GM19099 (cell line): ENCODE results near the gene CCDC102A.

Experiments used
- POLR2A ChIP-seq: IDR thresholded peaks from 3 replicates; pipeline ENCODE4 v1.6.1; 2011; ENCODE audit warnings: low read depth; ENCODE audit not compliant: insufficient read length; ENCODE audit errors: extremely low read depth

CCDC102A gene

GRCh38 chr16:57533431-57534336 lies 2.7 kb downstream of the CCDC102A start:
- TF ChIP-seq POLR2A: no peak

DNA sequence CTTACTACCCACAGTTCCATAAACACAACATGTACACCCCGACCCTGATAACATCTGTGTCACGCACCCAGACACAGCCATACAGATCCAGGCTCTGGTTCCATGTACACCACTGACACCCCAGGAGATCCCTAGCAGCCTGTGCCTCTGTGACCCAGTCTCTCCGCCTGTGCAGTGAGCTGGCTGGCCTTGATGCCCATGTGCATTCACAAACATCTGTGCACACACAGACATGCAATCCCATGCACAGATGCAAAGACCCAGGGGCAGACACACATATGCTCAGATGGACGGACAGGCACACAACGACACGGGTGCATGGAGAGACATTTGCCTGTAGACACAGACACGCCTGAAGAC lies 4.1 kb downstream of the CCDC102A start:
- TF ChIP-seq POLR2A: no peak

- no peak for TF ChIP-seq POLR2A
These were observed 4.6 kb downstream of the CCDC102A start for GRCh38 chr16:57531635-57532265.

- no peak for TF ChIP-seq POLR2A
These were observed 5.2 kb downstream of the CCDC102A start for GRCh38 chr16:57531253-57531575.

DNA sequence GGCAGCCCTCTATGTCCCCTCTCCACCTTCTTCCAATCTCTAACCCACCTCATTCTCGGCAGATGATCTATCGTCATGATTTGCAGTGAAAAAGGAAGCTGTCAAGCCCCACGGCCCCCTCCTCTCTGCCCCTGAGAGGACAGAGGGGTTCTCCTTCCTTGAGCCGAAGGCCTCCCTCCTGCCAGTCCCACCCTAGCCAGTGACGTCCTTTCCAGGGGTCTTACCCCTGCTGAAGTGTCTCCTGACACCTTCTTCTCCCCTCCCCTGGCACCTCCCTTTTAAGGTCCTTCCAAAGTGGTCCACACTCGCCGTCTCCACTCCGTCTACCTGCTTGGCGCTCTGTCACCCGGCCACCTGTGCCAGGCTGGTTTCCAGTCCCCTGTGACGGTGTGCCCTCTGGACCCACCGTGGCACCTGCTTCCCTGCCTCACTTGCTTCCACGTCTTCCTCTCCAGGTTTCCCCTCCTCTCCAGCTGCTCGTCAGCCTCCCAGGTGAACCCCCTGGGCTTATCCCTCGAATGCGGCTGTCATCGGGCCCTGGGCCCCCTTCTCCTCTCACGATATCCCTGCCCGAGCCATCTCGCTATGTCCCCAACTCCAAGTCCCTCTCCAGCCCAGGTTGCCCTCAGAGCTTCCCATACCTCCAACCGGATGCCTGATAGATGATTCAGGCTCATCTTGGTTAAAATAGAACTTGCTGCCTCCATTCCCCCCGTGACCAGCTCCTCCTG lies 5.7 kb downstream of the CCDC102A start:
- no peak for TF ChIP-seq POLR2A

DNA sequence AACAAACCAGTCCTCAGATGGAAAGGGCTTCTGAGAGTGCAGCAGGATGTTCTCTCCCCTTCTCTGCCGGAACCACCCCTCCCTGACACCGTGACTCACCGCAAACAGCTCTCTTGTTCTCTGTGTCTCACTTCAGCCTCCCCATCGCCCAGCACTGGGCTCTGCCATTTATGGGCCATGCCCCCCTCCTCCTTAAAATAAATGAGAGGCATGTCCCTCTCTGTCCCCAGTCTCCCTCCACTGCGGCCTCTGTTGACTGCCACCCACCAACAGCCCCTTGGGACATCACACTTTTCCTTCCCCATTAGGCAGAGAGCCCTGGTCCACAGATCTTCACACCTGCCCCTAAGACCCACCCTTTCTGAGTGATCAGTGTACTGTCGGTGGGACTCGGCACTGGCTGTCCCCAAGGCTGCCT lies 6.3 kb downstream of the CCDC102A start:
- no peak for TF ChIP-seq POLR2A

DNA sequence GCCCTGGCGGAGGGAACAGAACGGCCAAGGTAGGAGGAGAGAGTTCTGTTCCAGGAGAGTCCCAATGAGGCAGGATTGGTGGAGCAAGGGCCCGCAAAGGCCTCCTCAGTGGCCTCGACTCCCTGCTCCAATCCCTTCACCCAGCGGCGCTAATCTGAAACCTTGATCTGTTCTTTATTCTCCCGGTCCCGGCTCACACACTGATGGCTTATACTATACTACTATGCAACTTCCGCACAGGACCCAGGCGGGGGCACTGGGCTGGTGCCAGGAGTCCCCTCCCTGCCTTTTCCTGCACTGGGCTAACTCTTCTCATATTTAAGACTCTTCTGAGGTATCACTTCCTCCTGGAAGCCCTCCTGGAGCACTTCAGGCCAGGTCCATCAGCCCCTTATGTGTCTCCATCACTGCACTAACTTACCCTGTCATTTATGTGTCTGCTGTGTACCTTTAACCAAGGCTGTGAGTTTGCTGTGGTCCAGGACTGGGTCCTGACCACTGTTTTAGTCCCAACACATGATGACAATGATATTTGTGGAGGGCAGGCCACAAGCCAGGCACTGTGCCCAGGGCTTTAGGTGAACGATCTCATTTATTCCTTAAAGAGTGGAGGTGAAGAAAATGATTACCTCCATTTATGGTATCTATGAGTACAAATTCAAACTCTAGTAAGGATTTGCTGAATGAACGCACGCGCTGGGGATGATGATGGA lies 6.8 kb downstream of the CCDC102A start:
- TF ChIP-seq POLR2A: no peak

DNA sequence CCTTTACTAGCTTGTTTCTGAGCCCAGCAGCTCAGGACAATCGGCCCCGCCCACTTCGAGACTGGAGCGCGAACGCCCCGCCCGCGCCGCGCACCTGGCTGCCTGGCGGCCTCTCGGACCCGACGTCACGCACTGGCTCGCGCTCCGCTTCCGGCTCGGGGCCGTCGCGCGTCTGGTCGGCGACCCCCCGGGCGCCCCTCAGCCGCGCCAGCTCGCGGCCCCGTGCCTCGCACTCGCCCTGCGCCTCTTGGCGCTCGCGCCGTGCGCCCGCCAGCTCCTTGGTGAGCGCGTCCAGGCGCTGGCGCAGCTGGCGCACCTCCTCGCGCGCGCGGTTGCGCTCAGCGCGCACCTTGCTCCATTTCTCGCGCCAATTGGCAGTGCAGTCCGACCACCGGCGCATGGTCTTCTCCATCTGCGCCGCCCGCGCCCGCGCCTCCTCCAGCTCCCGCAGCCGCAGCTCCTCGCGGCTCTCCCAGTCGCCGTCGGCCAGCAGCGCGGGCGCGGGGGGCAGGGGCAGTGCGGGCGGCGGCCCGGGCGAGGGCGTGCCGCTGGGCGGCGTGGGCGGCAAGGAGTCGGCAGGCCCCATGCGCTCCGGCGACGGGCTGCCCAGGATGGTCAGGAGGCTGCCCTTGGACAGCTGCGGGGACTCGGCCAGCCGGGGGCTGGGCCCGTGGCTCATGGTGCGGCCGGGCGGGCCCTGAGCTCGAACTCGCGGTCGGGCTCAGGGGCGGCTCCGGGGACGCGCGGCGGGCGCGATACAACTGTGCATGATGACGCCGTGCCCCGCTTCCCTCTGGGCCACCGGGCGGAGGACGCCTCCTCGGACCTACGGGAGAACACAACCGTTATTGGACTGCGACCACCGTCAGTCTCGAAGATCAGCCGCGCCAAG lies 7.6 kb downstream of the CCDC102A start:
- no peak for TF ChIP-seq POLR2A

- TF ChIP-seq POLR2A: no peak
These were observed 8.6 kb downstream of the CCDC102A start for GRCh38 chr16:57527610-57528360.

DNA sequence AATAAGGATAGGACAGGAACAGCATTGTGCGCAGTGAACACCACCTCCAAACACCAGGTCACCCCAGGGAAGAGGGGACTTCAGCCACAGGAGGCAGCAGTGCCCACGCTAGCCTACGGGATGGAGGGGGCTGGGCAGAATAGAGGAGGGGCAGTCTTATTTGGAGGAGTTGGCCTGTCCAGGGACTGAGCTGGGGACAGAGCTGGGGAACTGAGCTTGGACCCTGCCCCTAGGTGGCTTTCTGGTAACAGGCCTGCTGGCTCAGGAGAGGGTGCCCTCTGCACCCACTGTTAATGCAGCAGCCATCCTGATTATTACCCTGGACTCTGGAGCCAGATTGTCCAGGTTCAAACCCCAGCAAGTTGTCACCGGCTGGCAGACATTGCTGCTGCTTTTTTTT lies 9.3 kb downstream of the CCDC102A start:
- no peak for TF ChIP-seq POLR2A

DNA sequence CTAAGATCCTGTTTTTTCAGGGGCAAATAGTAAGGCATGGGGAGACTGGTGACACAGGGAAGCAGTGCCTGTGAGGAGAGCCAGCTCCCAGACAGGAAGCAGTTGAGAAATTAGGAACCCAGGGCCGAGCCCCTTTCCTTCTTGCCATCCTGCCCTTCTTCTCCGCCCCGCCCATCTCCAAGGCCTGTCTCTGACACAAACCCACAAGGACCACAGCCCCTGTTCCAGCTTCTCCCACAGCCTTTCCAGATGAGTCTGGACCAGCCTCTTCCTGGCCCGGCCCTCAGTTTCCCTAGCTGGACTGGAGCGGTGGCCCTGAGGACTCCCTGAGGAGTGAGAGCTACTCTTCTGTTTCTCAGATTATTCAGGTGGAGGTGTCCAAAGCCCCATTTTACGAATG lies 9.9 kb downstream of the CCDC102A start:
- no peak for TF ChIP-seq POLR2A

DNA sequence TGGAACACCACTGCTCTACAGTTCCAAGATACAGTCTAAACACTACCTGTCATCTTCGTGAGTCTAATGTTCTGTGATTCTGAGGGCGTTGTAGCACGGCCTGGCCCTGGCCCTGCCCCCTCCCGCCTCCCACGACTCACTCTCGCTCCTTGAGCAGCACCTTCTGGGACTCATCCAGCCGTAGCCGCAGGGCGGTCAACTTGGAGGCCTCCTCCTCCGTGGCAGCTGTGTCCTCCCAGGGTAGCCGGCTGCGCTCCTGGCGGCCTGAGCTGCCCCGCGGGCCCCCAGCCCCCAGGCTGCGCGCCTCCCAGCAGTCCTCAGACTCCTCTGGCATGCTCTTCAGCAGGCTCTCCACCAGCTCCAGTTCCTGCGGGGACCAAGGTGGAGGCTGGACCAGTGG lies 10.6 kb downstream of the CCDC102A start:
- no peak for TF ChIP-seq POLR2A

DNA sequence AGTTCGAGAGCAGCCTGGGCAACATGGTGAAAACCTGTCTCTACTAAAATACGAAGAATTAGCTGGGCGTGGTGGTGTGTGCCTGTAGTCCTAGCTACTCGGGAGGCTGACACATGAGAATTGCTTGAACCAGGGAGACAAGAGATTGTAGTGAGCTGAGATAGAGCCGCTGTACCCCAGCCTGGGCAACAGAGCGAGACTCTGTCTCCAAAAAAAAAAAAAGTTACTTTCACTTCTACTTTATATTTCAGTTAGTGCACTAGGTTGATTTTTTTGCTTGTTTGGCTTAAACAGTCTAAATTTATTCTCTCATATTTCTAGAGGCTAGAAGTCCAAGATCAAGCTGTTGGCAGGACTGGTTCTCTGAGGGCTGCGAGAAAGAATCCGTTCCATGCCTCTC lies 13.4 kb downstream of the CCDC102A start:
- TF ChIP-seq POLR2A: no peak

- no peak for TF ChIP-seq POLR2A
These were observed 16.5 kb downstream of the CCDC102A start for GRCh38 chr16:57519796-57520360.

DNA sequence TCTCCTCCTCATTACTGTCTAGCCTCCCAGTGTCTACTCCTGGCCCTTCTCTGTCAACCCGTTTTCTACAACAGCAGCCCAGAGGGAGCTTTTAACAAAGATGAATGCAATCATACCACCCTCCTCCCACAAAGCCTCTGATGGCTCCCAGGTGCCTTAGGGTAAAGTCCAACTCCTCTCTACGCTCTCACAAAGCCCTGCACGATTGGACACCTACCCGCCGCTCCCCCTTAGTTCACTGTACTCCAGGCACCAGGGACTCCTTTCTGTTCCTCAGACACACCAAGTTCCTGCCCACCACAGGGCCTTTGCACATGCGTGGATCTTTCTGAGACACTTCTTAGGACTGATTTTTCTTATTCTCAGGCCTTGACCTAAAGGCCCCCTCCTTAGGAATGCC lies 17.4 kb downstream of the CCDC102A start:
- no peak for TF ChIP-seq POLR2A
